ENCODE data around the gene JSRP1.

GRCh38 chr19:2278459-2279158 is 22.4 kb upstream of the JSRP1 start:
- TF ChIP-seq CTCF (conservative IDR thresholded peaks at IDR 0.05 in 1 of 2, IDR thresholded peaks at IDR 0.05 in 1 of 2; ENCODE audit: low read depth in 1 of 2, low read length in 2 of 2) (no peak), EZH2 (IDR thresholded peaks at IDR 0.05; ENCODE audit: low read length, missing control alignments) (no peak)

Data from fibroblast of lung (primary cell).